Stimulated activated CD4-positive, alpha-beta T cell treated with anti-CD3 and anti-CD28 coated beads, Interleukin-15, amount 100 ng/mL, for 1 hour (primary cell): ENCODE data around the gene CRTC1.
"Not testable (repeated sequence)": the region's sequence is repeated elsewhere in the genome, so short reads cannot be mapped to it uniquely, and the experiment has no call there.

Experiments
- DNase-seq, 2 donors: peaks; one replicate each; pipeline ENCODE4 v3.0.0-alpha.2; 2020; ENCODE audit warnings: low read depth in 1 of 2, low spot score in 1 of 2

Gene CRTC1

GRCh38 chr19:18798384-18799352 lies 115.2 kb downstream of the CRTC1 start:
- DNase-seq, result no peak

- no peak for DNase-seq
These were observed 116.0 kb downstream of the CRTC1 start for GRCh38 chr19:18799389-18799970.

GRCh38 chr19:18800079-18800478 lies 116.6 kb downstream of the CRTC1 start:
- DNase-seq, result no peak

GRCh38 chr19:18800636-18801035 lies 117.2 kb downstream of the CRTC1 start:
- DNase-seq, result no peak

- DNase-seq, result no peak
These were observed 118.9 kb downstream of the CRTC1 start for GRCh38 chr19:18802354-18802753.

- no peak for DNase-seq
These were observed 120.2 kb downstream of the CRTC1 start for GRCh38 chr19:18803550-18804138.

GRCh38 chr19:18804139-18804601 lies 120.7 kb downstream of the CRTC1 start:
- DNase-seq, result no peak

- no peak for DNase-seq
These were observed 121.2 kb downstream of the CRTC1 start for GRCh38 chr19:18804643-18805042.

GRCh38 chr19:18807861-18808331 lies 124.4 kb downstream of the CRTC1 start:
- no peak for DNase-seq

- DNase-seq, result no peak
These were observed 125.8 kb downstream of the CRTC1 start for GRCh38 chr19:18809149-18809868.

- not testable (repeated sequence) for DNase-seq
These were observed 128.2 kb downstream of the CRTC1 start for GRCh38 chr19:18811638-18812037.

GRCh38 chr19:18814063-18814462 lies 130.6 kb downstream of the CRTC1 start:
- DNase-seq, result no peak

GRCh38 chr19:18815673-18816072 lies 132.2 kb downstream of the CRTC1 start:
- DNase-seq, result no peak

GRCh38 chr19:18816645-18817044 lies 133.2 kb downstream of the CRTC1 start:
- DNase-seq, result not testable (repeated sequence)

- no peak for DNase-seq
These were observed 134.1 kb downstream of the CRTC1 start for GRCh38 chr19:18817574-18817973.

- no peak for DNase-seq
These were observed 145.3 kb downstream of the CRTC1 start for GRCh38 chr19:18828786-18829185.

GRCh38 chr19:18830488-18830887 lies 147.0 kb downstream of the CRTC1 start:
- no peak for DNase-seq

- DNase-seq, result peak; percentile 93 to 96
These were observed 148.2 kb downstream of the CRTC1 start, which contains the start of gene UPF1 for GRCh38 chr19:18831524-18832305. Gene UPF1 (plus strand): TSS chr19:18831959. CDS start chr19:18832210, 251 bp downstream.
